Esophagus squamous epithelium (tissue), 5 donors: ENCODE measurements around the gene GPD1L. TPM values are rescaled to one million over a fixed set of nuclear protein-coding genes. Genes with fewer than 3 reads are reported as not detected.

Source experiments
- DNase-seq: peaks from one replicate; lab custom pipeline; 2025; lab: John Stamatoyannopoulos, UW
- H3K27ac ChIP-seq, 4 donors: fragments of 200-600 bp; sonication (generic); one replicate each; pipeline ENCODE4 v1.5.1; 2016 to 2019; ENCODE audit warnings: mild to moderate bottlenecking in 1 of 4
- H3K27me3 ChIP-seq, 4 donors: fragments of 200-600 bp; sonication (generic); 1 replicate in 3 of 4; 2 replicates in 1 of 4; pipeline versions ENCODE4 v1.5.1 to v1.6.0; 2017 to 2021; ENCODE audit warnings: antibody characterized with exemption in 1 of 4
- H3K36me3 ChIP-seq, 3 donors: fragments of 200-600 bp; sonication (generic); one replicate each; pipeline ENCODE4 v1.5.1; 2016 to 2019
- H3K4me1 ChIP-seq, 3 donors: fragments of 200-600 bp; sonication (generic); one replicate each; pipeline ENCODE4 v1.5.1; 2017 to 2019
- H3K4me3 ChIP-seq, 4 donors: fragments of 200-600 bp; sonication (generic); 1 replicate in 3 of 4; 2 replicates in 1 of 4; pipeline ENCODE4 v1.5.1; 2016 to 2019; ENCODE audit warnings: mild to moderate bottlenecking in 2 of 4, moderate library complexity in 1 of 4
- H3K9me3 ChIP-seq, 3 donors: fragments of 200-600 bp; sonication (generic); one replicate each; pipeline ENCODE4 v1.5.1; 2016 to 2019
- POLR2A ChIP-seq, 4 donors: fragments of 450-650 bp; IDR thresholded peaks; one replicate each; pipeline ENCODE4 v1.6.1; 2017; ENCODE audit warnings: antibody characterized with exemption in 4 of 4, mild to moderate bottlenecking in 4 of 4, moderate library complexity in 3 of 4
- WGBS, 2 donors: methylation state at CpG; one replicate each; pipeline ENCODE4 v1.1.5; 2018; 5-methylcytosine and 5-hydroxymethylcytosine counted together
- intact Hi-C: fragments of 100-400 bp; cut with DNase I; formaldehyde crosslinking; loops from one replicate; pipeline ENCODE4 v1.15.0; 2022
- total RNA-seq, 4 donors: library from RNA; depleted of rRNA; stranded (reverse); fragments of >200 nt; gene quantifications; one replicate each; pipeline ENCODE4 v1.1.0, GENCODE V29; 2016
- TF ChIP-seq, protein P1 (sequence below), 6 experiments: fragments of 450-650 bp in 4 of 6; fragments of 200-600 bp in 2 of 6; sonication (generic) in 2 of 6; IDR thresholded peaks; one replicate each; pipeline ENCODE4 v1.5.1; 2016 to 2019; ENCODE audit warnings: antibody characterized with exemption in 6 of 6, mild to moderate bottlenecking in 4 of 6, moderate library complexity in 4 of 6
- donor health status: DM: yes; HTN: yes; CAD: no.

The GPD1L gene
- total RNA-seq, 4 donors from 2014 or later = 20.1 to 70.0 (median 45.0) TPM

DNA sequence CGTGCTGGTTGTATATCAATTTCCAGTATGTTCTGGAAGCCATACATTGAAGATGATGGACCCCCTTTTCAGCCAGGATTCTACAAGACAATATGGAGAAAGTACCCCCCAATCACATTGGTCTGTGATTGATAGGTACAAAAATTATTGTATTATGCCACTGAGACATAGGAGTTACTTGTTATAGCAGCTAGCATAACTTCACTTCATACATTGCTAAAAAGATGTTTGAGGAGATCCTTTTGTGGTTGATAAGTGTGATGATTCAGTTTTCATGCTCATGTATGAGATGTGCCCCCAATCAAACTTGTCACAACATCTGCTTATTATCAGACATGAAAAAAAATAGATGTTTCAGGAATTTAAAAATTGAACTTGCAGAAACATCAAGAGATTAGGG is 66.0 kb downstream of the GPD1L start:
- intact Hi-C loops = no loop called here
- H3K4me1 ChIP-seq = peaks cover 0 to 5% (median 0%) of the 10 kb centered on the region in 3 donors

DNA sequence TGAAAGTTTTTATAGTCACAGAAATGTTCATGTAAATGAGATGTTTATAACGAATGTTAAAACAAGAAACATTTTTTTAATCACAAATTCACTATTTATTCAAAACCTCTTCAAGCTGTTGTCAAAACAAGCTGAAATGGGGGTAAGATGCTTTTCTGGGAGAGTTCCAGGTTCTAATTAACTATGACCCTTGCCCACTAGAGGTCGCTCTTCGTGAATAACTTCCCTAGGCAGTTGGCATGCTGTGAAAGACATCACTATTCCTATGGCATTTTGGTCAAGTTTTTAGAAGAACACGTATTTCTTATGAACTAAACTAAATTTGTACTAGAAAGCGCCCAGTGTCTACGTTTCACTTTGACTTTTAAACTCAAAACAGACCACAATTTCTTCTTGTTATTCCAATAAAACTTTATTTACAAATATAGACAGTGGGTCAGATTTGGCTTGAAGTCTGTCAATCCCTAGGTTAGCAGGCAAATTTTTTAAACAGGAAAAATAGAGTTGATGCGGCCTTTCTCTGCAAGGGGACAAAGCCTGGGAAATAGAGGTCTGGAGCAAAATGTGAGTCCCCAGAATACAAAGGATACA is 69.3 kb downstream of the GPD1L start:
- Histone ChIP-seq H3K36me3 (peaks cover 0 to 21% (median 0%) of the 10 kb centered on the region in 3 donors), H3K27ac (no peak overlapping the region), H3K4me3 (no peak overlapping the region), H3K27me3 (no peaks in the 10 kb centered on the region), H3K4me1 (peaks cover 0 to 10% (median 0%) of the 10 kb centered on the region in 3 donors), H3K9me3 (no peaks in the 10 kb centered on the region)
- DNase-seq = no peak
- intact Hi-C loops = no loop called here
- TF ChIP-seq, protein P1, sequence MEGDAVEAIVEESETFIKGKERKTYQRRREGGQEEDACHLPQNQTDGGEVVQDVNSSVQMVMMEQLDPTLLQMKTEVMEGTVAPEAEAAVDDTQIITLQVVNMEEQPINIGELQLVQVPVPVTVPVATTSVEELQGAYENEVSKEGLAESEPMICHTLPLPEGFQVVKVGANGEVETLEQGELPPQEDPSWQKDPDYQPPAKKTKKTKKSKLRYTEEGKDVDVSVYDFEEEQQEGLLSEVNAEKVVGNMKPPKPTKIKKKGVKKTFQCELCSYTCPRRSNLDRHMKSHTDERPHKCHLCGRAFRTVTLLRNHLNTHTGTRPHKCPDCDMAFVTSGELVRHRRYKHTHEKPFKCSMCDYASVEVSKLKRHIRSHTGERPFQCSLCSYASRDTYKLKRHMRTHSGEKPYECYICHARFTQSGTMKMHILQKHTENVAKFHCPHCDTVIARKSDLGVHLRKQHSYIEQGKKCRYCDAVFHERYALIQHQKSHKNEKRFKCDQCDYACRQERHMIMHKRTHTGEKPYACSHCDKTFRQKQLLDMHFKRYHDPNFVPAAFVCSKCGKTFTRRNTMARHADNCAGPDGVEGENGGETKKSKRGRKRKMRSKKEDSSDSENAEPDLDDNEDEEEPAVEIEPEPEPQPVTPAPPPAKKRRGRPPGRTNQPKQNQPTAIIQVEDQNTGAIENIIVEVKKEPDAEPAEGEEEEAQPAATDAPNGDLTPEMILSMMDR (IDR thresholded peaks at IDR 0.05) = peak; percentile 11 to 63 (median 50)
- no peak for TF ChIP-seq POLR2A (IDR thresholded peaks at IDR 0.05)
- 34 to 40% methylated on average over 7 of the region's 7 CpGs for WGBS, 2 donors

More for the DNA sequence above, 66.0 kb downstream of the GPD1L start:
- Histone ChIP-seq H3K36me3 (peaks cover 0 to 53% (median 4%) of the 10 kb centered on the region in 3 donors), H3K9me3 (no peaks in the 10 kb centered on the region), H3K4me3 (no peak overlapping the region), H3K27me3 (no peaks in the 10 kb centered on the region), H3K27ac (no peak overlapping the region)
- WGBS, 2 donors = 100% methylated on average over 1 of the region's 1 CpG
- no peak for TF ChIP-seq POLR2A (IDR thresholded peaks at IDR 0.05)
- TF ChIP-seq, protein P1 (IDR thresholded peaks at IDR 0.05) = no peak
- no peak for DNase-seq

GRCh38 chr3:32176989-32177701 is 70.7 kb downstream of the GPD1L start:
- no peak overlapping the region for H3K27ac ChIP-seq
- peaks cover 0 to 21% (median 0%) of the 10 kb centered on the region in 3 donors for H3K4me1 ChIP-seq
- no peak overlapping the region for H3K4me3 ChIP-seq
- H3K9me3 ChIP-seq = no peaks in the 10 kb centered on the region
- intact Hi-C loops = no loop called here
- DNase-seq = no peak
- no peaks in the 10 kb centered on the region for H3K27me3 ChIP-seq
- TF ChIP-seq, protein P1 (IDR thresholded peaks at IDR 0.05) = peak; percentile 64 to 79 (median 68)
- no peak for TF ChIP-seq POLR2A (IDR thresholded peaks at IDR 0.05)
- peaks cover 0 to 6% (median 0%) of the 10 kb centered on the region in 3 donors for H3K36me3 ChIP-seq
- WGBS, 2 donors = 9 to 17% methylated on average over 9 of the region's 9 CpGs

DNA sequence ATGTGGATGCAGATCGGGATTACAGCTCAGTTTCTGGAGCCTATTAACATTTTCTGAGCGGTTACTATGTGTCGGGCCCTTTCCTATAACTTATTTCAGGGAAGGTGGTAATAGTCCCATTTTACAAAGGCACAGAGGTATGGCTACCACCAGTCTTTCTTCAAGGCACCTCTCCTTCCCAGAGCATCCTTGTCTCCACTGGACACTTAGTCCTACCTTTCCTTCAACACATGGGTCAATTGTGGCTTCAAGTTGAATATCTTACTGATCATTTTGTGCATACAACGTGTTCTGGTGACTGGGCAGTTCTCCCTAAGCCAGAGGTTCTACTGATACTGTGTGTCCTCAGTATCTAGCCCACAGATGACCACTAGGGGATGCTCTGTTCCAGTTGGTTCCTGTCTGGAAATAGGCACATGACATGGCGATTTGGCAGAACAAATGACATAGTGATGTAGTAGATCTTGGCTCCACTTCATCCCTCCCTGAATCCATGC is 71.3 kb downstream of the GPD1L start:
- TF ChIP-seq, protein P1 (IDR thresholded peaks at IDR 0.05) = peak in 5 of 6 experiments; percentile 57 to 87 (median 75)
- TF ChIP-seq POLR2A (IDR thresholded peaks at IDR 0.05) = no peak
- WGBS, 2 donors = 31 to 37% methylated on average over 5 of the region's 5 CpGs
- Histone ChIP-seq H3K9me3 (no peaks in the 10 kb centered on the region), H3K27ac (no peak overlapping the region), H3K36me3 (peaks cover 0 to under 1% (median 0%) of the 10 kb centered on the region in 3 donors), H3K4me1 (peaks cover 0 to 23% (median 0%) of the 10 kb centered on the region in 3 donors), H3K27me3 (no peaks in the 10 kb centered on the region), H3K4me3 (no peak overlapping the region)
- no peak for DNase-seq
- intact Hi-C loops = no loop called here
